ENCODE data around the gene VAT1L. TPM values are rescaled to one million over a fixed set of nuclear protein-coding genes. Genes with fewer than 3 reads are reported as not detected.

VAT1L gene
- total and polyA plus RNA-seq, 4 donors: 0.17 to 0.98 (median 0.26) TPM

DNA sequence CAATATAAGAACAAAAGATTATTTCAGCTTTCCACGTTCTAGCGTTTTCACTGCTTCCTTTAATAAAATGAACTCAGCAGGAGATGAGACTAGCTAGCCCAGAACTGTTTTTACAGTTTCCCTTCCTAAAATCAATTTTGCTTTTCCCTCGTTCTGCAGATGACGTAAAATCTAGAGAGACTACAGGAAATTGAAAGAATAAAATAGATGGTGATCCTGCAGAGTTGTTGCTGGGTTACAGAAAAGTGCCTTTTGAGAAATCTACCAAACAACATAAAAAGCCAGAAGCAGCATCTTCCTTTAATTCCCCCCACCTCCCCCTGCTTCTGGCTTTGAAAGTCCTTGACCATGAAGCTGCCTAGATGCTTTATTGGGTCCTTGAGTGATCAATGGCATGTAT is 137.2 kb downstream of the VAT1L start:
- WGBS: 75% methylated on average over 4 of the region's 4 CpGs
- no peaks in the 10 kb centered on the region for H3K4me1 ChIP-seq (ENCODE audit: control insufficient read depth in 4 of 4, insufficient read depth in 4 of 4, low read length in 3 of 4)
- H3K27ac ChIP-seq (ENCODE audit: low read depth in 1 of 2, low read length in 2 of 2): no peak overlapping the region
- TF ChIP-seq, protein P1, sequence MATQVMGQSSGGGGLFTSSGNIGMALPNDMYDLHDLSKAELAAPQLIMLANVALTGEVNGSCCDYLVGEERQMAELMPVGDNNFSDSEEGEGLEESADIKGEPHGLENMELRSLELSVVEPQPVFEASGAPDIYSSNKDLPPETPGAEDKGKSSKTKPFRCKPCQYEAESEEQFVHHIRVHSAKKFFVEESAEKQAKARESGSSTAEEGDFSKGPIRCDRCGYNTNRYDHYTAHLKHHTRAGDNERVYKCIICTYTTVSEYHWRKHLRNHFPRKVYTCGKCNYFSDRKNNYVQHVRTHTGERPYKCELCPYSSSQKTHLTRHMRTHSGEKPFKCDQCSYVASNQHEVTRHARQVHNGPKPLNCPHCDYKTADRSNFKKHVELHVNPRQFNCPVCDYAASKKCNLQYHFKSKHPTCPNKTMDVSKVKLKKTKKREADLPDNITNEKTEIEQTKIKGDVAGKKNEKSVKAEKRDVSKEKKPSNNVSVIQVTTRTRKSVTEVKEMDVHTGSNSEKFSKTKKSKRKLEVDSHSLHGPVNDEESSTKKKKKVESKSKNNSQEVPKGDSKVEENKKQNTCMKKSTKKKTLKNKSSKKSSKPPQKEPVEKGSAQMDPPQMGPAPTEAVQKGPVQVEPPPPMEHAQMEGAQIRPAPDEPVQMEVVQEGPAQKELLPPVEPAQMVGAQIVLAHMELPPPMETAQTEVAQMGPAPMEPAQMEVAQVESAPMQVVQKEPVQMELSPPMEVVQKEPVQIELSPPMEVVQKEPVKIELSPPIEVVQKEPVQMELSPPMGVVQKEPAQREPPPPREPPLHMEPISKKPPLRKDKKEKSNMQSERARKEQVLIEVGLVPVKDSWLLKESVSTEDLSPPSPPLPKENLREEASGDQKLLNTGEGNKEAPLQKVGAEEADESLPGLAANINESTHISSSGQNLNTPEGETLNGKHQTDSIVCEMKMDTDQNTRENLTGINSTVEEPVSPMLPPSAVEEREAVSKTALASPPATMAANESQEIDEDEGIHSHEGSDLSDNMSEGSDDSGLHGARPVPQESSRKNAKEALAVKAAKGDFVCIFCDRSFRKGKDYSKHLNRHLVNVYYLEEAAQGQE (IDR thresholded peaks at IDR 0.05): no peak
- TF ChIP-seq TAF1 (conservative IDR thresholded peaks at IDR 0.05) (no peak), FOXA1 (IDR thresholded peaks at IDR 0.05) (no peak), RAD21 (IDR thresholded peaks at IDR 0.05) (no peak), HNF4A (conservative IDR thresholded peaks at IDR 0.05) (no peak), GABPA (IDR thresholded peaks at IDR 0.05 in 1 of 2, conservative IDR thresholded peaks at IDR 0.05 in 1 of 2) (no peak), YY1 (IDR thresholded peaks at IDR 0.05) (no peak), NR2F2 (IDR thresholded peaks at IDR 0.05) (no peak), HNF4G (IDR thresholded peaks at IDR 0.05) (no peak), FOXA2 (IDR thresholded peaks at IDR 0.05) (no peak), RXRA (IDR thresholded peaks at IDR 0.05) (no peak), EGR1 (IDR thresholded peaks at IDR 0.05; ENCODE audit: low read depth in 2 of 2) (no peak), SP1 (IDR thresholded peaks at IDR 0.05) (no peak)
- TF ChIP-seq, protein P2, sequence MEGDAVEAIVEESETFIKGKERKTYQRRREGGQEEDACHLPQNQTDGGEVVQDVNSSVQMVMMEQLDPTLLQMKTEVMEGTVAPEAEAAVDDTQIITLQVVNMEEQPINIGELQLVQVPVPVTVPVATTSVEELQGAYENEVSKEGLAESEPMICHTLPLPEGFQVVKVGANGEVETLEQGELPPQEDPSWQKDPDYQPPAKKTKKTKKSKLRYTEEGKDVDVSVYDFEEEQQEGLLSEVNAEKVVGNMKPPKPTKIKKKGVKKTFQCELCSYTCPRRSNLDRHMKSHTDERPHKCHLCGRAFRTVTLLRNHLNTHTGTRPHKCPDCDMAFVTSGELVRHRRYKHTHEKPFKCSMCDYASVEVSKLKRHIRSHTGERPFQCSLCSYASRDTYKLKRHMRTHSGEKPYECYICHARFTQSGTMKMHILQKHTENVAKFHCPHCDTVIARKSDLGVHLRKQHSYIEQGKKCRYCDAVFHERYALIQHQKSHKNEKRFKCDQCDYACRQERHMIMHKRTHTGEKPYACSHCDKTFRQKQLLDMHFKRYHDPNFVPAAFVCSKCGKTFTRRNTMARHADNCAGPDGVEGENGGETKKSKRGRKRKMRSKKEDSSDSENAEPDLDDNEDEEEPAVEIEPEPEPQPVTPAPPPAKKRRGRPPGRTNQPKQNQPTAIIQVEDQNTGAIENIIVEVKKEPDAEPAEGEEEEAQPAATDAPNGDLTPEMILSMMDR (IDR thresholded peaks at IDR 0.05; ENCODE audit: low read depth, low read length, missing input control): no peak
- TF ChIP-seq, protein P3, sequence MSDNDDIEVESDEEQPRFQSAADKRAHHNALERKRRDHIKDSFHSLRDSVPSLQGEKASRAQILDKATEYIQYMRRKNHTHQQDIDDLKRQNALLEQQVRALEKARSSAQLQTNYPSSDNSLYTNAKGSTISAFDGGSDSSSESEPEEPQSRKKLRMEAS (IDR thresholded peaks at IDR 0.05): no peak
- TF ChIP-seq, protein P4, sequence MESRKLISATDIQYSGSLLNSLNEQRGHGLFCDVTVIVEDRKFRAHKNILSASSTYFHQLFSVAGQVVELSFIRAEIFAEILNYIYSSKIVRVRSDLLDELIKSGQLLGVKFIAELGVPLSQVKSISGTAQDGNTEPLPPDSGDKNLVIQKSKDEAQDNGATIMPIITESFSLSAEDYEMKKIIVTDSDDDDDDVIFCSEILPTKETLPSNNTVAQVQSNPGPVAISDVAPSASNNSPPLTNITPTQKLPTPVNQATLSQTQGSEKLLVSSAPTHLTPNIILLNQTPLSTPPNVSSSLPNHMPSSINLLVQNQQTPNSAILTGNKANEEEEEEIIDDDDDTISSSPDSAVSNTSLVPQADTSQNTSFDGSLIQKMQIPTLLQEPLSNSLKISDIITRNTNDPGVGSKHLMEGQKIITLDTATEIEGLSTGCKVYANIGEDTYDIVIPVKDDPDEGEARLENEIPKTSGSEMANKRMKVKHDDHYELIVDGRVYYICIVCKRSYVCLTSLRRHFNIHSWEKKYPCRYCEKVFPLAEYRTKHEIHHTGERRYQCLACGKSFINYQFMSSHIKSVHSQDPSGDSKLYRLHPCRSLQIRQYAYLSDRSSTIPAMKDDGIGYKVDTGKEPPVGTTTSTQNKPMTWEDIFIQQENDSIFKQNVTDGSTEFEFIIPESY (IDR thresholded peaks at IDR 0.05): no peak
- TF ChIP-seq, protein P5, sequence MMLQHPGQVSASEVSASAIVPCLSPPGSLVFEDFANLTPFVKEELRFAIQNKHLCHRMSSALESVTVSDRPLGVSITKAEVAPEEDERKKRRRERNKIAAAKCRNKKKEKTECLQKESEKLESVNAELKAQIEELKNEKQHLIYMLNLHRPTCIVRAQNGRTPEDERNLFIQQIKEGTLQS (IDR thresholded peaks at IDR 0.05): no peak
- no peak for DNase-seq (ENCODE audit: low spot score)
- no peak overlapping the region for H3K4me3 ChIP-seq (ENCODE audit: low read depth in 1 of 3, low read length in 3 of 3)
- no peaks in the 10 kb centered on the region for H3K36me3 ChIP-seq (ENCODE audit: control insufficient read depth in 4 of 4, insufficient read depth in 3 of 4, low read depth in 1 of 4, low read length in 3 of 4)
- no peak overlapping the region for H3K9ac ChIP-seq (ENCODE audit: low read depth in 1 of 2, low read length in 2 of 2)
- no peaks in the 10 kb centered on the region for H3K9me3 ChIP-seq (ENCODE audit: control insufficient read depth in 4 of 4, low read length in 3 of 4)
- no peaks in the 10 kb centered on the region for H3K27me3 ChIP-seq (ENCODE audit: control insufficient read depth in 4 of 4, insufficient read depth in 4 of 4, low read length in 3 of 4)

DNA sequence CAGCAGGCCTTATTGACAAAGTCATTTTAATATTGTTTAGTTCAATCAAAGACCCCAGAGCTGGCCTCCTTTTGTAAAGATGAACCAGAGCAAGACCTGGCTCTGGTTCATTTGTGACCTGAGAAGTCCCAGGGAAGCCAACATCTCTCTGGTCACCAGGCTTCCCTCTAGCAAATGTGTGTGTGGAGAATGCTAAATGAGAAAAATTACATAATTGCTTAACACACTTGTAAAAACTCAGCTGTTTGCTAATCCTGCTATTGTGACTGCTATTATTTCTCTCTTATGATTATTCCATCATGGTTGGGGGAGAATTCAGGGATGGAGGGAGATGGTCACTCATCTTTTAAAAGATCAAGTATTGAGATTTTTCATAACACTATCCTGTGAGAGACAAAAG is 139.7 kb downstream of the VAT1L start:
- Histone ChIP-seq H3K27ac (ENCODE audit: low read depth in 1 of 2, low read length in 2 of 2) (no peak overlapping the region), H3K9me3 (ENCODE audit: control insufficient read depth in 4 of 4, low read length in 3 of 4) (no peaks in the 10 kb centered on the region), H3K4me1 (ENCODE audit: control insufficient read depth in 4 of 4, insufficient read depth in 4 of 4, low read length in 3 of 4) (no peaks in the 10 kb centered on the region), H3K4me3 (ENCODE audit: low read depth in 1 of 3, low read length in 3 of 3) (no peak overlapping the region), H3K36me3 (ENCODE audit: control insufficient read depth in 4 of 4, insufficient read depth in 3 of 4, low read depth in 1 of 4, low read length in 3 of 4) (no peaks in the 10 kb centered on the region), H3K9ac (ENCODE audit: low read depth in 1 of 2, low read length in 2 of 2) (no peak overlapping the region), H3K27me3 (ENCODE audit: control insufficient read depth in 4 of 4, insufficient read depth in 4 of 4, low read length in 3 of 4) (no peaks in the 10 kb centered on the region)
- DNase-seq (ENCODE audit: low spot score): no peak
- no peak for TF ChIP-seq TAF1 (conservative IDR thresholded peaks at IDR 0.05)
